ENCODE measurements around the gene LRRC8E.

Gene LRRC8E

DNA sequence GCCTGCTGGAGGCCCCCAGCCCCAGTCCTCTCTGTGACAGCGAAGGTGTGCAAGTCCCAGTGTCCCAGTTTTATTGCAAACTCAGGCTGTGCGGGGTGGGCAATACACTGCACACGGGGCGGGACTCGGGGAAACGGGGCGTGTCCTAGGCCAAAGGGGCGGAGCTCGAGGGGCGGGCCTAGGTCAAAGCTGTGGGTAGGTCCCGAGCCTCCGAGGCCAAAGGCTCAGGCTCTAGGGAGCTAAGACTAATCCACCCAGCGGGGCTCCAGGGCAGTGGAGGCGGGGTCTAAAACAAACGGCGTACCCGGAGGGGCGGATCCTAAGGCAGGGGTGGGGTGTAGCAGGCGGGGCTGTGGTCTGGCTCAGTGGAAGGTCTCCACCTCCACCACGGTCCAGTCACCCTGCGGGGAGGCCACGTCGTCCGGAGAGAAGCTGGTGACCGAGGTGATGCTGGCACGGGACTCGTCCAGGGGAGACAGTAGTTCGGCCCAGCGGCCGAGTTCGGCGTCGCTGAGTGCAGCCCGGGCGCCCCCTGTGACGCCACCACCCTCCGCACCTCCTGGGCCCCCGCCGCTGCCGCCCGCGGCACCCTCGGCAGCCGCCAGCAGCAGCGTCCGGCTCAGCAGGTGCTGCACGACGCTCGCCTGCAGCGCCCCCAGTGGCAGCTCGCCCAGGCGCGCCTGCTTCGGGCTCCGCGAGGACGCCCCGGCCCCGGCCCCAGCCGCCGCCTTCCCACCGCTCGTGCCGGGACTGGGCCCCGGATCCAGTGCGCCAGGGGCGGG lies 19.4 kb upstream of the LRRC8E start:
- DNase-seq: peak; percentile 34

DNA sequence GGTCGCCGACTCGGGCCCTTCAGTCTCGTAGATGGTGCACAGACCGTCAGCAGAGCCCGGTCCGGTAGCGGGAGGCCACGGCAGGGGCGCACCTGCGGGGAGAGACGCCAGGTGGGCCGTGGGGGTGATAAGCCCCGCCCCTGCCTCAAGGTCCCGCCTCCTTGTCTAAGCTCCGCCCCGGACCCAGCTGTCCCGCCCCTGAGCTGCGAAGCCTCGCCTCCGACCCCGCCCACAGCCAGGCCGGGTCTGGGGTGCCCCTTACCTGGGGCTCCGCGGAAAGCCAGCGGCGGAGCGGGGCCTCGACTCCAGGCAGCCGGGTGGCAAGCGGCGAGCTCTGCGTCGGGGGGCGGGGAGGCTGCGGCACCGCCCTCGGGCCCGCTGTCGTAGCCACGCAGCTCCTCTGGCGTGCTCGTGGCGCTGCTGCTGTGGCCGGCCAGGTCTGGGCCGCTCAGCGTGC lies 18.8 kb upstream of the LRRC8E start:
- no peak for DNase-seq

DNA sequence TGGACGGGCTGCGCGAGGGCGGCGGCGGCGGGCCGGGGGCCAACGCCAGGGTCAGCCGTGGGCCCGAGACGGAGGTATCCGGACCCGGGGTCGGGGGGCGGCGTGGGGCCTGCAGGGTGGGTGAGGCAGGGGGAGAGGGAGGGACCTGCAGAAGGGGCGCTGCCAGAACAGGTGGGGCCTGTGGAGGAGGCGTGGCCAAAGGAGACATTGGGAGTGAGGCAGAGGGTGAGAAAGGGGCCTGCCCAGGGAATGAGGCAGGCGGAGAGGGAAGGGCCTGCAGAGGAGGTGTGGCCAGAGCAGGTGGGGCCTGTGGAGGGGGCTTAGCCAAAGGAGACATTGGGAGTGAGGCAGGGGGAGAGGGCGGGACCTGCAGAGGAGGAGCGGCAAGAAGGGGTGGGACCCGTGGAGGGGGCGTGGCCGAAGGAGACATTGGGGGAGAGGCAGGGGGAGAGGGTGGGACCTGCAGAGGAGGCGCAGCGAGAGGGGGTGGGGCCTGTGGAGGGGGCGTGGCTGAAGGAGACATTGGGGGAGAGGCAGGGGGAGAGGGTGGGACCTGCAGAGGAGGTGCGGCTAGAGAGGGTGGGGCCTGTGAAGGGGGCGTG lies 18.3 kb upstream of the LRRC8E start:
- no peak for DNase-seq

DNA sequence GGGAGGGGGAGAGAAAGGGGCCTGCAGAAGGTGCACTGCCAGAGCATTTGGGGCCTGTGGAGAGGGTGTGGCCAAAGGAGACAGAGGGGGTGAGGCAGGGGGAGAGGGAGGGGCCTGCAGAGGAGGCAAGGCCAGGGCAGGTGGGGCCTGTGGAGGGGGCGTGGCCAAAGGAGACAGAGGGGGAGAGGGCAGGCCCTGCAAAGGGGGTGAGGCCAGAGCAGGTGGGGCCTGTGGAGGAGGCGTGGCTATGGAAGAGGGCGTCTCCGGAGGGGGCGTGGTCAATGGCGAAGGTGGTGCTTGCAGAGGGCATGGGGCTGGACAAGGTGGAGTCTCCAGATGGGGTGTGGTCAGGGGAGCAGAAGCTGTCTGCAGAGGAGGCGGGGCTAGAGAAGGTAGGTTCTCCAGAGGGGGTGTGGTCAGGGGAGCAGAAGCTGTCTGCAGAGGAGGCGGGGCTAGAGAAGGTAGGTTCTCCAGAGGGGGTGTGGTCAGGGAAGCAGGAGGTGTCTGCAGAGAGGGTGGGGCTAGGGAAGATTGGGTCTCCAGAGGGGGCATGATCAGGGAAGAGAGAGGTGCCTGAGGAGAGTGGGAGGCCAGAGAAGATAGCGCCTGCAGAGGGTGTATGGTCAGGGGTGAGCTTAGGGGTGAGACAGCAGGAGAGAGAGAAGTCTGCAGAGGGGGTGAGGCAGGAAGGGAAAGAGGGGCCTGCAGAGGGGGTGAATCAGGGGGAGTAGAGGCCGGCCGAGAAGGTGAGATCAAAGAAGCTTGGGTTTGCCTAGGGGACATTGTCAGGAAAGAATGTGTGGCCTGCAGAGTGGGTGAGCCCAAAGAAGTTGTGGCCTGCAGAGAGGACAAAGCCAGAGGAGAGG lies 17.5 kb upstream of the LRRC8E start:
- DNase-seq: no peak

DNA sequence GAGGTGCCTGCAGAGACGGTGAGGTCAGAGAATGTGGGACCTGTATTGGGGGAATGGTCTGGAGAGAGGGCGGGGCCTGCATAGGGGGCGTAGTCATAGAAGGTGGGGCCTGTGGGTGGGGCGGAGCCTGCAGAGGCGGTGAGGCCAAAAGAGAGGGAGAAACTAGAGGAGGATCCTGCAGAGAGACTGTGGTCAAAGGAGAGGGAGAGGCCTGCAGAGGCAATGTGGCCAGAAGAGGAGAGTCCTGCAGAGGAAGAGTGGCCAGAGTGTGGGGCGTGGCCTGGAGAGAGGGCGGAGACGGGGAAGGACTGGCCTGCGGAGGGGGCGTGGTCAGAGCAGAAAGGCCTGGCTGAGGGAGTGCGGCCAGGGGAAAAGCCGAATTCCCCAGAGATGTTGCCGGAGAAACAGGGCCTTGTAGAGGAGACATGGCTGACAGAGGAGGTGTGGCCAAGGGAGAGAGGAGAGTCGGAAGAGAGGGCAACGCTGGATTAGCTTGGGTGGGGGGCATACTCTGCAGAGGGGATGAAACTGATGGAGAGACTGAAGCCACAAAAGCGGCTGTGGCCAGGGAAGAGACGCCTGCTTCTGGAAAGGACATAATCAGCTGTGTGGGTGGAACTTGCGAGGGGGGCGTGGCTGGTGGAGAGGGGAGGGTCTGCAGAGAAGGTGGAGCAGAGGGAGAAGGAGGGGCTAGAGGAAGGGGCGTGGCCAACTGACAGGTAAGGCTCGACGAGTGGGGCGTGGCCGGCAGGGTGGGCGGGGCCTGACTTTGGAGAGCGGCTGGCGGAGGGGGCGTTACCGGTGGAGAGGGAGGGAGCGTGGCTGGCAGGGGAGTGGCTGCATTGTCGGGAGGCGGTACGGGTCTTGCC lies 16.6 kb upstream of the LRRC8E start:
- DNase-seq: peak; percentile 69

DNA sequence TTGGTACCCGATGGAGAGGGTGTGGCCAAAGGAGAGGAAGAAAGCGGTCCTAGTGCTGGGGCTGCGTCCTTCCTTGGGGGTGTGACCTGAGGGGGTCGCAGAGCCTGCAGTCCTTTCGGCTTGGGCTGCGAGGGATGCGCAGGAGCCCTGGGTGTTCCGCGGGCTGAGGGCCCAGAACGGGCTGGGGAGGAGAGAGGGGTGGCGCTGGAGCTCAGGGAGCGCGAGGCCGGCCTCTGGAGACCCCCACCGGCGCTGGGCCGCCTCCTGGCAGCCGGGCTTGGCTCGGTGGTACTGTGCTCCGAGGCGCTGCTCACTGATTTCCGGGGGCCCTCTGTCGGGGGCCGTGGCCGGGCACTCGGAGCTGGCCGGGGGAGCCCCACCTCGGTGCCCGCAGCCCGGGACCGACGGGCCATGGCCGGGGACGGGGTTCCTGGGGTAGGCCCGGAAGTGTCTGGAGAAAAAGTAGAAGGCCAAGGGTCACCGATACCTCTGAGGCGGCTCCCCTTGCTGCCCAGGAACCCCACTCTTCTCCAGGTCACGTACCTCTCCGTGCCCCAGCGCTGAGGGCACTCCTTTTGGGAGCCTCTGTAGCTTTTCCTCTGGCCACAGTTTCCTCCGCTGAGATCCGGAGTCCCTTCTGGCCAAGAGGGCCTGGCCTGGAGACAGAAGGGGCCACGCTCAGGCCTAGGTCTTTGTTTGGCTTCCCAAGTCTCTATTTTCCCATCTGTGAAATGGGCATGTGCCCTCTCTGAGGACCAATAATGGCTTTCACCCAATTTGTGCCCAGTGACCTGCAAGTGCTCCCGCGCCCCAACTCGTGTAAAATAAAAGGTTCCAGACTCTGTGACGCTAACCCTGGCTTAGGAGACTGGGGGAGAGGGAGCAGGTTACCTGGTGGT lies 15.8 kb upstream of the LRRC8E start:
- DNase-seq: no peak

DNA sequence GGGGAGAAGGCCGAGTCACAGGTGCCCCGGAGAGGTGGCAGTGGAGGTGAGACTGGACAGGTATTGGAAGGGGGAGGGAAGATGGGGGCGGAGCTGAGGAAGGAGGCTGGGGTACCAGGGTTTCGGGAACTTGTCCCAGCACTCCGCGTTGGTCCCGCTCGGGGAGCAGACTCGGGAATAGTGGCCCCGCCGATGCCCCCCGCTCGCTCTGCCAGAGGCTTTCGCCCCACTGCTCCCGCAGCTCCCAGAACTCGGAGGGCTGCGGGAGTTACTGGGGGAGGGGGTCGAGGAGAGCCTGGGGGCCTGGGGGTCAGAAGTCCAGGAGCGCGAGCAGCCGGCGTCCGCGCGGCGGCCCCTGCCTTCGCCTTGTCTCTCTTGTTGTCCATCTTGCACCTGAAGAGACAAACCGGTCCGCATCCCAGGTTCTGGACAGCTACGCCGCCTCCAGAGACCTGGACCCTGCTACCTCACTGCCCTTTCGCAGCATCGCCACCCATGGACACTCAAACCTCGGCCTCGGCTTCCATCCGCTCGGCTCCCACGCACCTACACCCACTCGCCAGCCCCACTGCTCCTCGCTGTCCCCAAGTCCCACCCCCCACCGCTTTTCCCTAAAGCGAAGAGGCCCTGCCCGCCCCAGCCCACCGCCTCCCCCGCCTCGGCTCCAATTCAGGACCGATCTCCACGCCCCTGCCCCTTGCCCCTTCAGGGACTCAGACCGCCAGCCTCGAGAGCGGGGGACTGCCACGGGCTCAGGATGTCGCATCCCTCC lies 14.8 kb upstream of the LRRC8E start:
- no peak for DNase-seq

DNA sequence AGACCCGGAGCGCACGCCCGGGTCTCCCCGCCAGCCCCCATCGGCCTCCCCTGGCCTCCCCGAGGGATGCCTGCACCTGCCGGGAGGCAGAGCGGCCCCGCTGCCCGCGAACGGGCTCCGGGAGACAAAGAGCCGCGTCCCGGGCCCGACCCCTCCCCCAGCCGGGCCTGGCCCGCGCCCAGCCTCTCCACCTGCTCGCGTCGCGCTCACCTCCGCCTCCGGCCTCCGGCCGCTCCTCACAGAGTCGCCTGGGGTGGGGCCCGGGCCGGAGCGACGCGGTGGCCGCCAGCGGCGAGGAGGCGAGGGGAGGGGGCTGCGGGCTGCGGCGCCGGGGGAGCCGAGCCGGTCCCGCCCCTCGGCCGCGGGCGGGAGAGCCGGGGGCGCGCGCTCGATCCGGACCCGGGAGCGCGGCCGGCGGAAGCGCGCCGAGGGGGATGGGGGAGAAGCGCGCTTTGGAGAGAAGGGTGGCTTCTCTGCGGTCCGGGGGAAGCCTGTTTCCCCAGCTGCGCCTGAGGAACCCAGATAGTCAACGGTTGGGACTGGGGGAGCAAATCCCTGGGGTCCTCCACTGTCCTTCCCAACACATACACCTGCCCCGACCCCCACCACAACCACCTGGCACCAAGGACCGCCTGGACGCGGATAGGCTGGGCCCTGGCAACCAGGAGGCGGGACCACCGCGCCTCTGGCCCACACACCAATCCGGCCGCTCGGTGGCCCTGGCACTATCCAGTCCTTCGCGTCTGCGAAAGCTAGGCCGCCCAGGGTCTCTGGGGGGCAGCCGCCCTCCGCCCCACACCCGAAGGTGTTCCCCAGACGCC lies 14.0 kb upstream of the LRRC8E start, which contains the start of gene PRR36:
Gene PRR36 (minus strand): TSS at position 315 of the 821 bp plus-strand sequence. CDS start 701 bp downstream, outside the sequence.
- DNase-seq: peak; percentile 29

DNA sequence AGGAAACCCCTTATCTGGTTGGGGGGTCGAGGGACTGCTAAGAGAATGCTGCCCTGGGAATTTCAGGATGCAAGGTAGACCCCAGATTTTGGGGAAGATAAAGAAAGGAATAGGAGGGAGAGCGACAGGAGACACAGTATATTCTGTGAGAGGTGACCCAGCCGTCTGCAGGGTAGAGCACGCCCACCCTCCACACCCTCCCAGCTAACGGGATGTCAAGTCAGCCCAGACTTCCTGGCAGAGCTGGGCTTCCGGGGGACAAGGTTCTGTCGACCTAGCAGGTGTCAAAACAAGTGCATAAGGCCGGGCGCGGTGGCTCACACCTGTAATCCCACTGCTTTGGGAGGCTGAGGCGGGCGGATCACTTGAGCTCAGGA lies 13.4 kb upstream of the LRRC8E start:
- no peak for DNase-seq

DNA sequence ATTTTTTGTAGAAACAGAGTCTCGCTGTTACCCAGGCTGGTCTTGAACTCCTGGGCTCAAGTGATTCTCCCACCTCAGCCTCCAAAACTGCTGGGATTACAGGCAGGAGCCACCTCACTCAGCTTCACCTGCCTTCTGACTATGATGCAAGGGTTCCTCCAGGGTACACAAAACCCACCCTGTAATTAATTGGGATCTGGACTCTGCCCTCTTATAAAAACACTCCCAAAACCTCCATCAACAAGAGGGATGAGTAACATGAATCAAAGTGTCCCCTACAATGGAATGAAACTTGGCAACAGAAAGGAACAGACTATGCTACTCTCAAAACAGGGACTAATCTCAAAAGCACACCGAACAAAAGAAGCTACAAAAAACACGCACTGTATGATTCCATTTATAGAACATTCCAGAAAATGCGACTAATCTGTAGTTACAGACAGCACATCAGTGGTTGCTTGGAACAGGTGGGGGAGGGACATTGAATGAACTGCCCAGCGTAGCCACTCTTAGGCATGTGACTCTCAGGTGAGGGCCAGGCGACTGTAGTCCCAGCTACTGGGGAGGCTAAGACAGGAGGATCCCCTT lies 11.0 kb upstream of the LRRC8E start:
- no peak for DNase-seq

DNA sequence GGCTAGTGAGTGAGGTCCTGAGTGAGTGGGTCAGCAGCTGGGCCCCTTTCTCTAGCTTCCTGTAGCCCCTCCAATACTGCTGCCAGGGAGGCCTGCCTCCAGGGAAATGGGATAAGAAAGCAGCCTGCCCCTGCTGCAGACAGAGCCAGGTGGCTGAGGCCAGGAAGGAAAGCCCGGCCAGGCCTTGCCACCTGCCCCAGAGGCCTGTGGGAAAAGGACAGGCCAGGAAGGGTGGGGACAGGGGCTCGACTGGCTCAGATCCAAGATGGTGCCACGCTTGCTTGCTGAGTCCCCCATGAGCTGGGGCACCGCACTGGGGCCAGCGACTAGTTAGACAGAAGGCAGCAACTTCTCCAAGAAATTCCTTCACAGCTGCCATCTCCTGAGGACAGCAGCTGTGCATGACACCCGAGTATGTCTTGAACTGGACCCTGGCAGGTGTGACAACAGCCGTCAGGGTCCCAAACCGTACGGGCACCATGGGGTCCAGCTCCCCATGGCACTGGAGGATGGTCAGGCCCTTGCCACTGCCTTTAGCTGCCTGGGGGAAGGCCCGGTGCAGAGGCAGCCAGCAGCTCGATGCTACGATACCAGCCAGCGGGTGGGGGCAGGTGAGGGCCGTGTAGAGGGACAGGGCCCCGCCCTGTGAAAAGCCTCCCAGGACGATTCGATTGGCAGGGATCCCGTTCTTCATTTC lies 9.1 kb upstream of the LRRC8E start:
- no peak for DNase-seq

DNA sequence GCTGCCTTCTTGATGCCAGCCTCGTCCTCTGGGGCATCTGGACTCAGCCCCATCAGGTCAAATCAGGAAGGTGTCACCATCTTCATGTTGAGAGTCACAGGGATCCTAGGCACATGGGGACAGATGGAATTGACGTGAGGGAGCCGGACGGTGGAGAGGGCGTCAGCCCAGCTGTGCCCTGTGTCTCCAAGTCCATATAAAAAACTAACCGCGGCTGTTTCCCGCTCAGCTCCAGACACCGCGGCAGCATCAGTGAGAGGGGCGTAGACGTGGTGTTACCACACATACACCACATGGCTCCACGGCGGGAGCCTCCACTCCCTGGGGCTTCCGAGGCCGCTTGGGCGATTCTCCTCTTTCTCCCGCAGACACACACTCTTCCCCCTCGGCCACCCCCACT lies 8.5 kb upstream of the LRRC8E start:
- DNase-seq: no peak

DNA sequence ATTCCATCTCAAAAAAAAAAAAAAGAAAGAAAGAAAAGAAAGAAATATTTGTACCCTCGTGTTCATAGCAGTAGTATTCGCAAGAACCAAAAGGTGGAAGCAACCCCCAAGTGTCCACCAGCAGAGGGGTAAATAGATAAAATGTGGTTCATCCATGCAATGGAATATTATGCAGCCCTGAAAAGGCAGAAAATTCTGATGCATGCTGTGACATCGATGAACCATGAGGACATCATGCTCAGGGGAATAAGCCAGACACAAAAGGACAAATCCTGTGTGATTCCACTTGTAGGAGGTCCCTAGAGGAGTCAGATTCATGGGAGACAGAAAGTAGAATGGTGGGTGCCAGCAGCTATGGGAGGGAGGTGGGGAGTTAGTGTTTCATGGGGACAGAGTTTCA lies 6.4 kb upstream of the LRRC8E start:
- no peak for DNase-seq

DNA sequence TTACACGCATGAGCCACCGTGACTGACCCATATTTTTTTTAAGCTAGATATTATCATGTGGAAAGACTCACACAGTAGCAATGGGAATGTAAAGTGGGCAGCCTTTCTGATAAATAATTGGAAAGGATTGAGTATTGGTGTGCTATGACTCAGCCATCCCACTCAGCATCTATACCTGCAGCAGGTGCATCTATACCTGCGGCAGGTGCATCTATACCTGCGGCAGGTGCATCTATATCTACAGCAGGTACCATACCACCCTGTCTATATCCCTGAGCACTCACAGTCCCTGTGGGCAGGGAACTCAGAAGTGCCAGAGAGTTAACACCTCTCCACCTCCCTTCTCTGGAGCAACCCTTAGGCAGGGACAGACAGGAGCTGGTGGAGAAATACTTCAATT lies 5.2 kb upstream of the LRRC8E start:
- no peak for DNase-seq

DNA sequence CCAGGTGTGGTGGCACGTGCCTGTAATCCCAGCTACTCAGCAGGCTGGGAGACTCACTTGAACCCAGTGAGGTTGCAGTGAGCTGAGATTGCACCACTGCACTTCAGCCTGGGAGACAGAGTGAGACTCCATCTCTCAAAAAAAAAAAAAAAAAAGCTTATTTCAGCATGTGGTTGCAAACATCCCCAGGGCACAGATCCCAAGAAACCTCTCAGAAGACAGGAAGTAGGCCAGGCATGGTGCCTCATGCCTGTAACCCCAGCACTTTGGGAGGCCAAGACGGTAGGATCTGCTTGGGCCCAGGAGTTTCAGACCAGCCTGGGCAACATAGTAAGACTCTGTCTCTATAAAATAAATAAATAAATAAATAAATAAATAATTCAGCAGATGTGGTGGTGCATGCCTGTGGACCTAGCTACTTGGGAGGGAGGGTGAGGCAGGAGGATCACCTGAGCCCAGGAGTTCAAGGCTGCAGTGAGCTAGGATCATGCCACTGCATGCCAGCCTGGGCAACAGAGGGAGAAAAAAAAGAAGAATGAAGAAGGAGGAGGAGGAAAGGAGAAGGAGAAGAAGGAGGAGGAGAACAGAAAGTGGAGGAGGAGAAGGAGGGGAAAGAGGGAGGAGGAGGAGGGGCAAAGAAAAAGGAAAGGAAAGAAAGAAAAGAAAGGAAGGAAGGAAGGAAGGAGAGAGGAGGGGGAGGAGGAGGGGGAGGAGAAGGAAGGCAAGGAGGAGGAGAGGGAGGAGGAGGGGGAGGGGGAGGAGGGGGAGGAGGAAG lies 4.3 kb upstream of the LRRC8E start:
- DNase-seq: no peak

DNA sequence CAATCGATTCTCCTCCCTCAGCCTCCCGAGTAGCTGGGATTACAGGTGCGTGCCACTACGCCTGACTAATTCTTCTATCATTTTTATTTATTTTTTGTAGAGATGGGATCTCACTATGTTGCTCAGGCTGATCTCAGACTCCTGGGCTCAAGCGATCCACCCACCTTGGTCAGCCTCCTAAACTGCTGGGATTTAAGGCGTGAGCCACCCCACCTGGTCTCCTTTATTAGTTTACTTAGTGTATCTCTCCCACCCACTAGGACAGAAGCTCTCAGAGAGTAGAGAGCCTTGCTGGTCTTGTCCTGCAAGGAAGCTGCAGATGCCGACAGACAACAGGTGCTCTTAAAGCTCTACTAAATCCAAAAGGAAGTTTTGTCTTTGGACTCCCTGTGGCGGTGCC lies 2.5 kb upstream of the LRRC8E start:
- DNase-seq: no peak

DNA sequence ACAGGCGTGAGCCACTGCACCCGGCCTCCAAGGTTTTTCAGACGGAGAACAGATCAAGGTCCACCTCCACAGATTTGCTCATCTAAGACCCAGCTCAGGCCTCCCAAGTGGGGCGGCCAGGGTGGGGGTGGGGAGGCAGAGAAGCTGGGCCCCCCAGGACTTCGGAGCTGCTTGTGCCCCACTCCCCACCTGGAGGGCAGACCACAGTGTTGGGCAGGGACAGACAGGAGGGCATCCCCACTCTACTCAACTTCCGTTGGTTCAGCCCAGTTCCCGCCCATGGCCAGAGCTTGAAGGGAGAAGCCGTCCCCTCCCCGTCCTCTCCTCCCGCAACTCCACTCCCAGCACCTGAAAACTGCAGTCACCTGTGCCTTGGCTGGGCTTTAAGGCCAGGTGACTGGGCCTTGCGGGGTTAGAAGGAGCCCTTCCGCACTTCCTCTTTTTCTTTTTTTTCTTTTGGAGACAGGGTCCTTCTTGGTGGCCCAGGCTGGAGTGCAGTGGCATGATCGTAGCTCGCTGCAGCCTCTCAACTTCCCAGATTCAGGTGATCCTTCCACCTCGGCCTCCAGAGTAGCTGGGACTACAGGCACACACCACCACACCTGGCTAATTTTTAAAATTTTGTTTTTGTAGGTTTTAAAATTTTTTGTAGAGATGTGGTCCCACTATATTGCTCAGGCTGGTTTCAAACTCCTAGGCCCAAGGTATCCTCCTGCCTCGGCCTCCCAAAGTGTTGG lies 734 bp upstream of the LRRC8E start:
- DNase-seq: no peak
